ENCODE measurements around the gene RASGEF1C.
"Not testable (repeated sequence)": the region's sequence is repeated elsewhere in the genome, so short reads cannot be mapped to it uniquely, and the experiment has no call there.

RASGEF1C gene

DNA sequence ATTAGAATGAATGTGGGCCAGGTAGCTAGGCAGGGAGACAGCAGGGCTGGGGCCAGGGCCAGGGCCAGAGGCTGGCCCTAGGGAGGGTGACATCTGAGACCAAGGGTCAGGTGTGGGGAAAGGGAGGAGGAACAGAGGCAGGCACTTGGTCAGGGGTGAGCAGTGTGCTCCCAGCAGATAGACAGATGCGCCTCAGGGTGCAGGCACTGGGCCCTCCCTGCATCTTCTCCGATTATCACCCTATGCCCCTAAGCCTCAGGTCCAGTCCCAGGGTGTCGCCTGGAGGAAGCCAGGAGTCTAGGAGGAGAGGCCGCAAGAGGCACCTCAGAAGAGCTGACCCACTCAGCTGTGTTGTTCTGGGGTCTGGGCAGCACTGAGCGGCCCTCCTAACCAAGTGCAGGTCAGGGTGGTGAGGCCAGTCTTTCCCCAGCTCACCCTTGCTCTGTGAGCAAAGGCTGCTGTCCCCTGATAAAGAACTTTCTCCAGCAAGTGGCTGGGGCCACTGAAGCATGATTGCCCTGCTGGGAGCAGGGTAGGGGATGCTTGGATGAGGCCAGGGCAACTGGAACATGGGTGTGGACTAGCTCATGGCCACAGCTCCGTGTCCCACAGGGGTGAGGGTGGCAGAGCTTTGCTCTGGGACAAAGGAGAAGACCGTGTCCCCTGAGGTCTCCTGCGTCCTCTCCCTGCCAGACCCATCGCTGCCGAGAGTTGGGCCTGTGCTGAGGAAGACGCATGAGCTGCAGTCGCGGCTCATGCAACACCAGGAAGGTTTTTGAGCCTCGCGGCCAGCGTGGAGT lies 2.1 kb upstream of the RASGEF1C start:
- no peak for DNase-seq

- DNase-seq = not testable (repeated sequence)
Measured at GRCh38 chr5:180210077-180210476, 1.1 kb upstream of the RASGEF1C start.

DNA sequence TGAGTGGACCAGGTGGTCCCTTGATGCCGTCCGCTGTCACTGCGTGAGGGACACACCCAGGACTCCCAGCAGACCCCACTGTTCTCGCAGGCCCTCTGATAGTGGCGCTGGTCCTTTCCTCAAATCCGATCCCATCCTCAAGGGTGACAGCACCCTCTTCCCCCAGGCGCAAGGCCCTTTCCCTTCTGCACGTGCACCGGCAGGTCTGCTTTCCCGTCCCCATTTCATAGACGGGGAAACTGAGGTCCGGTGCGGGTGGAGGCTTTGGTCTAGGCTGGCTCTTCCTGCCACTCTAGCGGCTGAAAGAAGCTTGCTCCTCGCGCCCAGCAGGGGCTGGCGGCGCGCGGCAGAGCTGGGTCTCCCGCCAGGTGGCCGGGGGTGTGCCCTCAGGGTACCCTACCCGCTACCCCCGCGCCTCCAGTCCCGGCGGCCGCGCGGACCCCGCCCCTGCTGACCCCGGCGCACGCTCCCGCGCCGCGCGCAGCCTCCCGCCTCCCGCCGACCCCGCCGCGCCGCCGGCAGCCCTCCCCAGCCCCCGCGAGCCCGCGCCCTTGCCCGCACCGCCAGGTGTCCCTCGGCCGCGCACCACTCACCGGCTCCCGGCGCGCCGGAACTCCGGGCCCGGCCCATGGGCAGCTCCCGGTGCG lies 453 bp downstream of the RASGEF1C start:
- no peak for DNase-seq

- DNase-seq = no peak
Measured at GRCh38 chr5:180208038-180208434, 975 bp downstream of the RASGEF1C start.

DNA sequence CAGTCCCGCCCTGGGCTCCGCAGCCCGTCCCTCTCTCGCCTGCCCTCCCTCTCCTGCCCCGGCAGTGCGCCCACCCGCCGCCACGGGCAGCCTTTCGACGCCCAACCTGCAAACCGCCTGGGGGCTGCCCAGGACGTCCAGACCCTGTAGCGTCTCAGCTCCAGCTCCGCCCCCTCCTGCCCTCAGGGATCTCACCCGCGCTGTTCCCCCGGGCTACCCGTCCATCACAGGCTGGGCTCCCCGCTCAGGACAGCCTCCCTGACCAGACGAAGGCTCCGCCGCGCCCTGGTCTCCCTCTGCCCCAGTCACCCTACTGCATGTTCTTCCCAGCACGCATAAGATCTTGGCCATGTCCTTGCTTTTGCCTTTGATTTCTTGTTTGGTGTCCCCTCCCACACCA lies 1.4 kb downstream of the RASGEF1C start:
- no peak for DNase-seq

DNA sequence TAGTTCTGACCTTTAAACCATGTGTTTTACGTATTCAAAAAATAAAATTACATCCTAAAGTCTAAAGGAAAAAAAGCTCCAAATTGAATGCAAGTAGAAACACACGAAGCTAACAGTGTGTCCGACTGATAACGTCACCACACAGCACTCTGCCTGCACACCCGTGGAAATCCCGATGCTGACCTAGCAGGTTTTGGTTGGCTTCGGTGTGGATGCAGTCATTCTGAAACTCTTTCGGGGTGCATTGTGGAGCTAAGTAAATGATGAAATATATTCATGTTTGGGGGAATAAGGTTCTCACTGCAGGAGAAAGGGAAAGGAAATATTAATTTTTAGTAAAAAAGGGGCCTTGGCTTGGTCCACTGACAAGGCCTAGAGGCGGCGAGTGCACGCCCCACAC lies 2.0 kb downstream of the RASGEF1C start:
- no peak for DNase-seq

DNA sequence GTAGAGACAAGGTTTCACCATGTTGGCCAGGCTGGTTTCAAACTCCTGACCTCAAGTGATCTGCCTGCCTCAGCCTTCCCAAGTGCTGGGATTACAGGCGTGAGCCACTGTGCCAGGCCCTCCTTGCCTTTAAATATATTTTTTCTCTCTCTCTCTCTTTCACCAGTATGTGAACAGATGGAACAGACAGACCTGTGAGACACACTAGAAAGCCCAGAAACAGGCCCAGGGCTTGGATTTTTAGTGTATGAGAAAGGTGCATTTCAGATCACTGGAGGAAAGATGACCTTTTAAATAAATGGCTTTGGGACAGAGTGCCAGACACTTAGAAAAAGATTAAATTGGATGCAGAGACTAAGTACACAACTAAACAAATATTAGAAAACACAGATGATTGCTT lies 3.1 kb downstream of the RASGEF1C start:
- no peak for DNase-seq

DNA sequence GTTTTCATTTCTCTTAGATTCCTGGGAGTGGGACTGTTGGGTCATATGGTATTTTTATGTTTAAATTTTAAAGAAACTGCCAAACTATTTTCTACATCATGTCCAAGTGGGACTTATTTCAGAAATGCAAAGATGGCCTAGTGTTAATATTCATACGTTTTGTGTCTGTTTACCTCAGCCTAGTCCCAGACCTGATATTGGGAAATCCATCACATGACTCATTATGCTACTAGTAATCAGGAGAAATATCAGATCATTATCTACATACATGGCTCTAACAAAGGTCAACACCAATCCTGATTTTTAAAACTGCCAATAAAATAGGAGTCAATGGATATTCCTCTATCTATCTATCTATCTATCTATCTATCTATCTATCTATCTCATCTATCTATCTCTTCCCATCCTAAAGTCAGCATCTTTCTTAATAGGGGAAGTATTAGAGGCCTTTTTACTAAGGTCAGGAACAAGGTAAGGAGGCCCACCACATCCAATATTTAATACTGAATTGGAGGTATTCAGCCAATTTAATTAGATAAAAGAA lies 4.7 kb downstream of the RASGEF1C start:
- DNase-seq = no peak

DNA sequence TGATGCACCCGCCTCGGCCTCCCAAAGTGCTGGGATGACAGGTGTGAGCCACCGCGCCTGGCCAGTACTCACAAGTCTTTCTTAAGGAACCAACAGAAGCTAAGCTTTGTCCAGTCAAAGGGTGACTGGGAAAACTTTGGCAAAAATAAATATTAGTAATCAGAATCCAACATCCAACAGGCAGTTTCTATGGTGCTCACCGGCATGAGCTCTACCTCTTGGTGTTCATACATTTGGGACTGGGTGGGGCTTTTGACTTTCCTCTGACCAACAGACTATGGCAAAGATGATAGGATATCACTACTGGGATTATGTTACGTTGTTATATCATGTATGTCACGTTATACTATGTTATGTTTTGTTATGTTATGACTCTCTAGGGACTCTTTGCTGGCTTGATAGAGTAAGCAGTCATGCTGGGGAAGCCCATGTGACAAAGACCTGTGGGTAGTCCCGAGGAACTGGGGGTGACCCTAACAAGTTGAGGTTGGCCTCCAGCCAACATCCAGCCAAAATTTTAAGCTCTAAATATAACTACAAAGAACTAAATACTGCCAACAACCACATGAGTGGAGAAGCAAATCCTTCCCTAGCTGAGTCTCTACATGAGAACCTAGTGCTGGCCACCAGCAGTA lies 6.0 kb downstream of the RASGEF1C start:
- no peak for DNase-seq

- DNase-seq = no peak
Measured at GRCh38 chr5:180201051-180201987, 7.7 kb downstream of the RASGEF1C start.

DNA sequence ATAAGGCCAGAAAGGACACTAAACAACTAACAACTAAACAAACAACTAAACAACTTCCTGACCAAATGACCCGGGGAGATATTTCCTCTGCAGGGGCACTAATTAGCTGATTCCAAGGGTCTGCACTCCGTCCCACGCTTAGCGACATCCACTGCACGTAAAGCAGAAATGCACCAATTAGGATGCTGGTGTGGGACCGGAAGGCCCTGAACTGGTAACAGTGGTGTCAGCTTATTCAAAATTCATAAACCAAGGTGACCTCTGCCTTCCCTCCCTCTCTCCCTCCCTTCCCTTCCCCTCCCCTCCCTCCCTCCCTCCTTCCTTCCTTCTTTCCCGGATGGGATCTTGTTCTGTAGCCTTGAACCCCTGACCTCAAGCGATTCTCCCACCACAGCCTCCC lies 9.6 kb downstream of the RASGEF1C start:
- no peak for DNase-seq

DNA sequence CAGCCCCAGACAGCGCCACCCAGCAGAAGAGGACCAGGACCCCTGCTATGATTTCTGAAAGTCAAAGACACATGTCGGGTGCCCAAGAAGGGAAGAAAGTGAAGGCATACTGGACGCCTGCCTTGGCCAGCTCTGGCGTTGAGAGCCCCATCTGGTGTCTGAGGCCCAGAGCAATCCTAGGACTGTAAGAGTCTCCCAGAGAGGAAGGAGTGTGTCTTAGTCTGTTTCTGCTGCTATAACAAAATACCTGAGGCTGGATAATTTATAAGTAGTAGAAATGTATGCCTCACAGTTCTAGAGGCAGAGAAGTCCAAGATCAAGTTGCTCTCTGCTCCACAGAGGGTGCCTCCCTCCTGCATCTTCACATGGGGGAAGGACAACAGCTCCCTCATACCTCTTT lies 10.8 kb downstream of the RASGEF1C start:
- DNase-seq = no peak

GRCh38 chr5:180197016-180197702 lies 11.9 kb downstream of the RASGEF1C start:
- no peak for DNase-seq

GRCh38 chr5:180194410-180195345 lies 14.3 kb downstream of the RASGEF1C start:
- DNase-seq = no peak

DNA sequence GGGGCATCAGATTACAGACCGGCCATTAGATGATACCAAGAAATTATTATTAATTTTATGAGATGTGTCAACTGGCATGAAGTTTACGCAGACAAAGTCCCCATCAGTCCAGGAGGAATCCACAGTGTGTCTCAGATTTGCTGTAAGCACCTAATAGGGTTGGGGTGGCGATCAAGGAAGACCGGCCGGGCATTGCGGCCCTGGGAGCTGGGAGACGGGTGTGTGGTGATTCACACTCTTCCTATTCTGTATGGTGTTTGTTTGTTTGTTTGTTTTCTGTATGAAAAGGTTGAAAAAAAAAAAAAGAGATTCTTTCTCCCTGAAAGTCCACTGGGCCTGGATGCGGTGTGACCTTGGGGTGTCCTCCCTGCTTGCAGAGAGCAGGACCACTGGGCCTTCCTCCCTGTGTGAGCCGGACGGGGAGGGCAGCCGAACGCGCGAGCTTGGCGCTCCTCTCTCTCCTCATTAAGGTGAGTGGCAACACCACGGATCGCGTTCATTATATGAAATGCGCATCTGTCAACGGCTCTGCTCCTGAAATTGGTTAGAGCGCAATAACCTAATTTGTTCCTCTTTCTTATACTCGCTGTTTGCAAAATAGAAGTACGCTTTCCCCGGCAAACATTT lies 15.1 kb downstream of the RASGEF1C start:
- DNase-seq = no peak

- DNase-seq = no peak
Measured at GRCh38 chr5:180191716-180192115, 17.3 kb downstream of the RASGEF1C start.

- DNase-seq = no peak
Measured at GRCh38 chr5:180187767-180188166, 21.2 kb downstream of the RASGEF1C start.

- DNase-seq = no peak
Measured at GRCh38 chr5:180180846-180181245, 28.2 kb downstream of the RASGEF1C start.

- DNase-seq = no peak
Measured at GRCh38 chr5:180180421-180180820, 28.6 kb downstream of the RASGEF1C start.

All from CD4-positive, alpha-beta T cell treated with Interleukin-17A for 1 hour (primary cell).